NCI-H82 (cell line): Measurements from ENCODE around the gene KLF7.

Source experiments
- DNase-seq: peaks from one replicate; lab custom pipeline; 2025; lab: John Stamatoyannopoulos, UW

The KLF7 gene

GRCh38 chr2:207126724-207127308, 38.9 kb downstream of the KLF7 start:
- DNase-seq, result no peak

GRCh38 chr2:207123776-207124391, 41.9 kb downstream of the KLF7 start:
- DNase-seq, result peak; percentile 32

GRCh38 chr2:207123335-207123744, 42.4 kb downstream of the KLF7 start:
- DNase-seq, result no peak

DNA sequence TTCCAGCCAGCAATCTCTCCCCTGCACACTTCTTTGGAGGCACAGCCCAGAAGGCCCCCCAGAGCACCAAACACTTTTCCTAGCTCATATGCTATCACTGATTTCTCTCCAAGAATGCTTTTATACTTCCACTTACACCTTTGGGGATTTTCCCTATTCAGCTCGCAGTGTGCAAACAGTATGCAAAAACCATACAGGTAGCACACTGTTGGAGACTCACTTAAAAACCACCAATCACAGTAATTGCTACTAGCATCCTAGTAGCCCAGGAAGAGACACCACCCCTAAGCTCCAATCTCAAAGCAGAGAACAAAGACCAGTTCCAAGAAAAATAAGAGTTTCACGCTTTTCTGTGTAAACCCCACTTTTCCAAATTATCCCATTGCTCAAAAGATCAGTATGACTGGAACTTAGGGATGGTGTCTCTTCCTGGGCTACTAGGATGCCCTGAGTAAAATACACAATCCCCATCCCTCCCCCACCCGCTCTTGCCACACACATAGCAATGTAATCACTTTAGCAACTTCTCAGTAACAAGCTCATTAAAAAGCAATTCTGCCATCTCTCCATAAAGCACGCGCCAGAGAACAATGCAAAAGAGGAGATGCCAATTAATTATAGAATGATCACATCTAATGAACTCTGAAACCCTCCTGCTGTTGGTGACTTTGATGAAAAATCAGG, 43.0 kb downstream of the KLF7 start:
- peak; percentile 74 for DNase-seq

DNA sequence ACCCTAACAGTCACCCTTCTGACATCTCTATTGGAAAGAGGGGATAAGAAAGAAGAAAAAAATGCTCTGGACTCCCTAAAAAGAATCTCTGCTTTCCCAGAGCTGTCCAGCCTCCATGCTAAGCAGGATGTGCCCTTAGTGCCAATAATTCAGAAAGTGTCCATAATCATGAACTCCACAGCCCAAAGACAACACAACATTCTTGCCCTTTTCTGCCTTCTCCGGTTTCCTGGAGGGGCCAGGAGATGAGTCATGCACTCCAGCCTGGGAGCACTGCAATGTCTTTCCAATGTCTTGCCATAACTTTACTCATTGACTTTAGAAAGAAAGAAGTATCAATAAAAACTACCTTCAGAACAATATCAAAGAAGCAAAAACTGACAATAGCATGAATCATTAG, 44.0 kb downstream of the KLF7 start:
- DNase-seq, result no peak

DNA sequence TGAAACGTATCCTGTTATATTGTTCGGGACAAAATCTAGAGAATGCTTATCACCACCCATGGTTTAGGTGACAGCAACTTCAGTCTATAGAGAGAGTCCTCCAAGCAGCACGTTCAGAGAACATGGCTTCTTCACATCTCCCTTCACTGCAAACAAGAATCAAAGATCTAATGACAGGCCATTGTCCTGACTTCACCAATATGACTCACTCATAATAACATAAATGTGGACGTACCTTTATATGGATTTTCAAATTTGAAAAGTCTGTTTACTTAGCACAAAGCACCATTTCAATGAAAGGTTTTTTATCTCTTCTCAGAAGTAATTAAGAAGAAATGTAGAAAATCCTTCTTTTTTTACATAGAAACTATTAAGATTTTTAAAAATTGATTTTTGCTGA, 46.7 kb downstream of the KLF7 start:
- no peak for DNase-seq

DNA sequence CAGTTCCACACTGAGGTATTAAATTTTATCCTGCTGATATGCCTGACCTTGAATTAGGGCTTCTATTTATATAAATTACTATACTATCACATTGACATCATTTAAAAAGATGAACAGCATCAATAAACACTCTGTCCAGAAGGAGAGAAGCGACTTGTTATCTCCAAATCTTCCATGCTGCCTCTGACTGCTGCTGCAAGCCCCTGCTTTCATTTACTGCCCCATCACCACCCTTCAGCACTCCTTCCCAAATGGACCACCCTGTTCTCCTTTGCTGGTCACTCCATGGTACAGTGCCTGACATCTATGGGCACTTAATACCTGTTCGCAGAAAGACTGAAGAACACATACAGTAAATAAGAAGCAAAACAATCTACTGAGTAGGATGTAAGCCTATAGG, 48.1 kb downstream of the KLF7 start:
- DNase-seq, result no peak

DNA sequence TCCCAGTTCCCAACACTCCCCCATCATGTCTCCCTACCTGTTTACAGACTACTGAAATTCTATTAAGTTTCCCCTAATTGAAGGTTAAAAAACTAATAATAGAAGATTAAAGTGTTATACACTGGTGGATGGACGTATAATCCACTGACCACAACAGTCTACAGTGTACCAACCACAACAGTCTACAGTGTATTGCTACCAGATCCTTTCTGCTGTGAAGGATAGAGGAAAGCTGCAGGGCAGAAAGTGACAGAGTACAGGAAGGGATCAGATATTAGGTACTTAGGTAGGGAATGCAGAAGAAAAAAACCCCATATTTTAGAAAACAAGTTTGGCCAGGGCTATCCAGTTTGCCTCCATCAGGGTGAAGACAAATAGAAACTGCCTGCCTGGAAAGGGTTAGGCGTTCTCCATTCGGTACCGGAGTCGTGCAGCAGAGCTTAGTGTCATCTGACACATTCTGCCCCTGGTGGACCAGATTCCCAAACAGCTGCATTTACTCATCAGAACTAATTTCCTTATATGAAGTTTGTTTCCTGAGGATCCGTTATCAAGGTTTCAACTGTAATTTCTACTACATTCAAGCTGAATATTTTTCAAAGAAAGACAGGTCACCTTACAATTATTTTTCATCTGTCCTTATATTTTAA, 49.9 kb downstream of the KLF7 start:
- DNase-seq, result no peak

DNA sequence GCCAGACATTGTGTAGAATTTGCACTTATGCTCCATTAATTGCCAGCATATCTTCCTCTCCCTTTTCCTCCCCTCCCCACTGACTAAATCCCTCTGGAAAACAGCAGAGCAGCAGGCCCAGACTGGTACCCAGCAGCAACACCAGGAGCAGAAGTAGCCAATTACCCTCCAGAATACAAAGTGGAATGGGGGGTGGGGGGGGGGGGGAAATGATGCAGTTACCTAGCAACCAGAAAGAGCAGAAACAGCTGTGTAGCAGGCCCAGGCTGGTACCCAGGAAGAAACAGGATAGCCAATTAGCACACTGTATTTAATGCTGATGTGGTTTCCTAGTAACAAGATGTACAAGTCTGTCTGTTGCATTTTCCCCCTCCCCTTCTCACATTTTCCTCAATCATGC, 52.3 kb downstream of the KLF7 start:
- DNase-seq, result peak; percentile 47

- DNase-seq, result no peak
These were observed 53.0 kb downstream of the KLF7 start for GRCh38 chr2:207112785-207113184.

- no peak for DNase-seq
These were observed 53.4 kb downstream of the KLF7 start for GRCh38 chr2:207112383-207112782.

DNA sequence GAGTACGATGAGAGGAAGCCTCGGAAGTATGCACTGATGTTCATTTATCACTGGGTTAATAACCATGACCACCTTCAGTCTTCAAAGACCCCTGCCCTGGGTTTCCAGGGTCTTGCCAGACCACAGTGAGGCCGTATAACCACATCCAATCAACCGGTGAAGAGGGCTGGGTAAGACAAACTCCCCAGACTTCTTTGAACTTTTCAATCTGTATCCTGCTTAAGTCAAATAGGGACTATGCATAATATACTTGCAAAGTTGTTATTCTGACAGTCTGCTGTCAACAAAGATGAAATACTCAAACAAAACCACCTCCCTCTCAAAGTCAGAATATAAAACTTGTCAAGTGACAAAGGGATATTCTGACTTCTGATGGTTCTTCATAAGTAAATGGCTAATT, 54.0 kb downstream of the KLF7 start:
- no peak for DNase-seq

DNA sequence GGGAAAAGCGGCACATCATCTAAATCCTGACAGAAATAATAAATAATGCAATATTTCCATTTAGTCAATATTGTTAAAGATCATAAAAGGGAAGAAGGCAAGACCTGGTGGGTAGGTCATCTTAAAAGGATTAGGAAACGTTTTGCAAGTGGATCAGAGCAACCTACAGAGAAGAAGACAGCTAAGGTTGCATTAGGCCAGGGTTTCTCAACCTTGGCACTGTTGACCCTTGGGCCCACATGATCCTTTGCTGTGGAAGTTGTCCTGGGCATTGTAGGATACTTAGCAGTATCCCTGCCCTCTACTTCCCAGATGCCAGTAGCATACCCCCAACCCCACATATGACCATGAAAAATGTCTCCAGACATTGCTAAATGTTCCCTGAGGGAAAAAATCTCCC, 55.0 kb downstream of the KLF7 start:
- DNase-seq, result no peak

GRCh38 chr2:207110310-207110709, 55.4 kb downstream of the KLF7 start:
- DNase-seq, result no peak

- no peak for DNase-seq
These were observed 56.0 kb downstream of the KLF7 start for GRCh38 chr2:207109768-207110167.

- no peak for DNase-seq
These were observed 57.3 kb downstream of the KLF7 start for GRCh38 chr2:207108440-207108839.

- DNase-seq, result no peak
These were observed 58.2 kb downstream of the KLF7 start for GRCh38 chr2:207107551-207107950.

DNA sequence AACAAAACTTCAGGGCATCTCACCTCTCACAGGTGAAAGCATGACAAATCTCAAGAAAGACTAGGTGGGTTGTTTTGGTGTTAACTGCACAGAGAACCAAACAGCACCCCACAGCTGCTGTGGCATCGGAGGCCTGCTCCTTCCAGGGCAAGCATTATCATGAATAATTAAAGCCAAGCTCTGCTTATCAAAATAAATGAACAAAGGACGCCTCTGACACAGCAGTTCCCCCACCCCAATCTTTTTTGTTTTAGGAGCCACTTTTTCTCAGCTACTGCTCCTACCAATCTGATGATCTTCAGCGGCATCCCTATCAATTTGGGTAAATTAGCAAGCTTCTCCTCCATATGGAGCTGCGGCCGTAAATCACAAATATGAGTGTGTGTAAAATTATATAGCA, 58.6 kb downstream of the KLF7 start:
- DNase-seq, result no peak

DNA sequence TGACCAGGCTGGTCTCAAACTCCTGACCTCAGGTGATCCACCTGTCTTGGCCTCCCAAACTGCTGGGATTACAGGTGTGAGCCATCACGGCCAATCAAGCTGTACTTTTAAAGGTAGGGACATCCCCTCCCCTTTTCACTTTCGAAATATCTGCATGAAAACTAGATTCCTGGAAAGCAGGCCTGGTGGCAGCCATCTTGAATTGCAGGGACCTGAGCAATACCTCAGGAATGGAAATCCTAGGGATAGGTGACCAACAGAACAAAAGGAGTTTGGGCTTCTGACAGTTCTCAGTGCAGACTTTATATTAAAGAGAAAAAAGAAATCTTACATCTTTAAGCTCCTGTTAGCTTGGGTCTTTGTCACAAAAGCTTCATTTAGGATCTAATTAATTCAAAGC, 62.6 kb downstream of the KLF7 start:
- DNase-seq, result no peak

GRCh38 chr2:207101984-207102383, 63.8 kb downstream of the KLF7 start:
- no peak for DNase-seq

- no peak for DNase-seq
These were observed 68.5 kb downstream of the KLF7 start for GRCh38 chr2:207097278-207097677.

- no peak for DNase-seq
These were observed 69.8 kb downstream of the KLF7 start for GRCh38 chr2:207095963-207096362.

GRCh38 chr2:207093234-207093633, 72.5 kb downstream of the KLF7 start:
- DNase-seq, result no peak
